Astrocyte (in vitro differentiated cells and primary cell): ENCODE results near the gene HDAC3. TPM values are rescaled to one million over a fixed set of nuclear protein-coding genes. Genes with fewer than 3 reads are reported as not detected.

ENCODE experiments used
- DNase-seq: peaks from one replicate; pipeline ENCODE4 v3.0.0-alpha.2; 2010; ENCODE audit warnings: low read depth
- FAIRE-seq: peaks from 2 replicates; lab custom pipeline; 2011; peaks lifted over from hg19 to GRCh38; lab: Jason Lieb, UNC
- H2AFZ ChIP-seq: 2 replicates; pipeline ENCODE4 v1.6.0; 2012; ENCODE audit warnings: low read depth, low read length, inconsistent platforms
- H3K27ac ChIP-seq: 2 replicates; pipeline ENCODE4 v1.5.1; 2011; ENCODE audit warnings: low read depth, low read length, inconsistent platforms
- H3K27me3 ChIP-seq: 2 replicates; pipeline ENCODE4 v1.6.0; 2011; ENCODE audit warnings: low read length, inconsistent platforms; ENCODE audit not compliant: insufficient read depth
- H3K36me3 ChIP-seq: 2 replicates; pipeline ENCODE4 v1.5.1; 2011; ENCODE audit warnings: low read length, inconsistent platforms; ENCODE audit not compliant: insufficient read depth
- H3K4me1 ChIP-seq: 2 replicates; pipeline ENCODE4 v1.5.1; 2011; ENCODE audit warnings: low read length, inconsistent platforms; ENCODE audit not compliant: insufficient read depth
- H3K4me2 ChIP-seq: 2 replicates; pipeline ENCODE4 v1.6.0; 2012; ENCODE audit warnings: low read length, inconsistent platforms
- H3K4me3 ChIP-seq: 2 replicates; pipeline ENCODE4 v1.5.1; 2011; ENCODE audit warnings: low read depth, mild to moderate bottlenecking, low read length, inconsistent platforms; ENCODE audit not compliant: insufficient read depth
- H3K79me2 ChIP-seq: 2 replicates; pipeline ENCODE4 v1.6.0; 2012; ENCODE audit warnings: mild to moderate bottlenecking, low read length, inconsistent platforms; ENCODE audit not compliant: insufficient read depth
- H3K9ac ChIP-seq: 2 replicates; pipeline ENCODE4 v1.6.0; 2012; ENCODE audit warnings: mild to moderate bottlenecking, low read length, inconsistent platforms
- H3K9me3 ChIP-seq: 2 replicates; pipeline ENCODE4 v1.5.1; 2012; ENCODE audit warnings: low read depth, mild to moderate bottlenecking, low read length, inconsistent platforms; ENCODE audit not compliant: insufficient read depth
- H4K20me1 ChIP-seq: 2 replicates; pipeline ENCODE4 v1.6.0; 2012; ENCODE audit warnings: low read length, inconsistent platforms; ENCODE audit not compliant: insufficient read depth
- H3K27ac Mint-ChIP-seq: one replicate; pipeline ENCODE4 v1.8.0; 2021; ENCODE audit warnings: mild to moderate bottlenecking, mixed read lengths; ENCODE audit not compliant: unreplicated experiment
- H3K27me3 Mint-ChIP-seq: one replicate; pipeline ENCODE4 v1.8.0; 2021; ENCODE audit warnings: low read depth, mixed read lengths; ENCODE audit not compliant: unreplicated experiment
- H3K36me3 Mint-ChIP-seq: one replicate; pipeline ENCODE4 v1.8.0; 2021; ENCODE audit warnings: low read depth, mixed read lengths; ENCODE audit not compliant: unreplicated experiment
- H3K4me1 Mint-ChIP-seq: one replicate; pipeline ENCODE4 v1.8.0; 2021; ENCODE audit warnings: low read depth, mixed read lengths; ENCODE audit not compliant: unreplicated experiment
- H3K4me3 Mint-ChIP-seq: one replicate; pipeline ENCODE4 v1.8.0; 2021; ENCODE audit warnings: mild to moderate bottlenecking, moderate library complexity, mixed read lengths; ENCODE audit not compliant: unreplicated experiment
- H3K9me3 Mint-ChIP-seq: one replicate; pipeline ENCODE4 v1.8.0; 2021; ENCODE audit warnings: mild to moderate bottlenecking, mixed read lengths; ENCODE audit not compliant: unreplicated experiment
- CTCF ChIP-seq: IDR thresholded peaks from 2 replicates; pipeline ENCODE4 v1.5.1; 2011; ENCODE audit warnings: low read depth, mild to moderate bottlenecking, inconsistent platforms, low read length, moderate library complexity; ENCODE audit not compliant: insufficient read depth
- EZH2 ChIP-seq: IDR thresholded peaks from 2 replicates; pipeline ENCODE4 v1.6.1; 2012; ENCODE audit warnings: mild to moderate bottlenecking, low read length, inconsistent platforms; ENCODE audit not compliant: insufficient read depth
- total RNA-seq: library from RNA; stranded (reverse); gene quantifications from 2 replicates; pipeline ENCODE4 v1.2.1, GENCODE V29; 2021

Gene HDAC3
- total RNA-seq, 1 donor from 2014 or later: 63.8 TPM

- H3K36me3 Mint-ChIP-seq: peaks cover 22% of the 10 kb centered on the region
- no peak overlapping the region for H3K27ac Mint-ChIP-seq
- peaks cover 14% of the 10 kb centered on the region for H3K4me1 ChIP-seq
- H3K4me3 Mint-ChIP-seq: no peak overlapping the region
- H3K9me3 Mint-ChIP-seq: no peaks in the 10 kb centered on the region
- TF ChIP-seq CTCF (no peak), EZH2 (no peak)
- H3K27me3 Mint-ChIP-seq: no peaks in the 10 kb centered on the region
- peaks cover 10% of the 10 kb centered on the region for H3K4me1 Mint-ChIP-seq
- H3K9ac ChIP-seq: no peak overlapping the region
- H3K9me3 ChIP-seq: no peaks in the 10 kb centered on the region
- H3K79me2 ChIP-seq: peaks cover 10% of the 10 kb centered on the region
- H3K36me3 ChIP-seq: peaks cover under 1% of the 10 kb centered on the region
- peaks cover 40% of the 10 kb centered on the region for H4K20me1 ChIP-seq
- H3K4me3 ChIP-seq: no peak overlapping the region
- DNase-seq: no peak
- no peak overlapping the region for H3K4me2 ChIP-seq
- no peak overlapping the region for H3K27ac ChIP-seq
- no peak overlapping the region for H2AFZ ChIP-seq
- H3K27me3 ChIP-seq: no peaks in the 10 kb centered on the region
- FAIRE-seq: no peak
Observed at GRCh38 chr5:141640698-141641097, 4.0 kb upstream of the HDAC3 start.

GRCh38 chr5:141640051-141640415 is 3.4 kb upstream of the HDAC3 start:
- Mint-ChIP-seq H3K9me3 (no peaks in the 10 kb centered on the region), H3K27me3 (no peaks in the 10 kb centered on the region), H3K4me1 (peaks cover 16% of the 10 kb centered on the region), H3K27ac (no peak overlapping the region), H3K36me3 (peaks cover 20% of the 10 kb centered on the region), H3K4me3 (no peak overlapping the region)
- no peak overlapping the region for H3K9ac ChIP-seq
- no peak for TF ChIP-seq CTCF
- TF ChIP-seq EZH2: no peak
- H3K4me1 ChIP-seq: peaks cover 18% of the 10 kb centered on the region
- no peaks in the 10 kb centered on the region for H3K36me3 ChIP-seq
- no peaks in the 10 kb centered on the region for H3K9me3 ChIP-seq
- H3K27me3 ChIP-seq: no peaks in the 10 kb centered on the region
- FAIRE-seq (no peak), DNase-seq (no peak)
- H3K79me2 ChIP-seq: peaks cover 16% of the 10 kb centered on the region
- H4K20me1 ChIP-seq: peaks cover 46% of the 10 kb centered on the region
- no peak overlapping the region for H3K4me2 ChIP-seq
- no peak overlapping the region for H3K27ac ChIP-seq
- H3K4me3 ChIP-seq: no peak overlapping the region
- no peak overlapping the region for H2AFZ ChIP-seq

- Histone ChIP-seq H4K20me1 (peaks cover 52% of the 10 kb centered on the region), H3K9me3 (no peaks in the 10 kb centered on the region), H3K27me3 (no peaks in the 10 kb centered on the region), H3K27ac (no peak overlapping the region), H3K79me2 (peaks cover 21% of the 10 kb centered on the region), H3K9ac (no peak overlapping the region), H3K4me2 (no peak overlapping the region), H3K4me1 (peaks cover 20% of the 10 kb centered on the region), H3K4me3 (no peak overlapping the region), H2AFZ (no peak overlapping the region), H3K36me3 (no peaks in the 10 kb centered on the region)
- DNase-seq: no peak
- H3K4me1 Mint-ChIP-seq: peaks cover 17% of the 10 kb centered on the region
- no peak for FAIRE-seq
- TF ChIP-seq EZH2: no peak
- TF ChIP-seq CTCF: no peak
- no peaks in the 10 kb centered on the region for H3K9me3 Mint-ChIP-seq
- H3K27me3 Mint-ChIP-seq: no peaks in the 10 kb centered on the region
- H3K36me3 Mint-ChIP-seq: peaks cover 15% of the 10 kb centered on the region
- H3K4me3 Mint-ChIP-seq: no peak overlapping the region
- H3K27ac Mint-ChIP-seq: no peak overlapping the region
Observed at GRCh38 chr5:141639357-141640050, 2.9 kb upstream of the HDAC3 start.
